ENCODE measurements around the gene NCAM1.

NCAM1 gene

DNA sequence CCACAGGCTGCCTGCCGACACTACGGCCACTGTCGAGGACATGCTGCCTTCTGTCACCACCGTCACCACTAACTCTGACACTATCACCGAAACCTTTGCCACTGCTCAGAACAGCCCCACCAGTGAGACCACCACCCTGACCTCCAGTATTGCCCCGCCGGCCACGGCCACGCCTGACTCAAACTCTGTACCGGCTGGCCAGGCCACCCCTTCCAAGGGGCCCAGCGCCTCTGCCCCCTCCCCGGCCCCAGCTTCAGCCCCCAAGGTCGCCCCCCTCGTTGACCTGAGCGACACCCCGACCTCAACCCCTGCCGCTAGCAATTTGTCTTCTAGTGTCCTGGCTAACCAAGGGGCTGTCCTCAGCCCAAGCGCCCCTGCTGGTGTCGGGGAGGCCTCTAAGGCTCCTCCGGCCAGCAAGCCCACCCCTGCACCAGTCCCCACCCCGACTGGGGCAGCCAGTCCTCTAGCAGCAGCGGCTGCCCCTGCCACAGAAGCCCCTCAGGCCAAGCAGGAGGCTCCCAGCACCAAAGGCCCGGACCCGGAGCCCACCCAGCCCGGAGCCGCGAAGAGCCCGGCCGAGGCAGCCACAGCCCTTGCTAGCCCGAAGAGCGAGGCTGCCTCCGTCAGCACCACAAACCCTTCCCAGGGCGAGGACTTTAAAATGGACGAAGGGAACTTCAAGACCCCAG lies 311.9 kb downstream of the NCAM1 start:
- DNase-seq: no peak

DNA sequence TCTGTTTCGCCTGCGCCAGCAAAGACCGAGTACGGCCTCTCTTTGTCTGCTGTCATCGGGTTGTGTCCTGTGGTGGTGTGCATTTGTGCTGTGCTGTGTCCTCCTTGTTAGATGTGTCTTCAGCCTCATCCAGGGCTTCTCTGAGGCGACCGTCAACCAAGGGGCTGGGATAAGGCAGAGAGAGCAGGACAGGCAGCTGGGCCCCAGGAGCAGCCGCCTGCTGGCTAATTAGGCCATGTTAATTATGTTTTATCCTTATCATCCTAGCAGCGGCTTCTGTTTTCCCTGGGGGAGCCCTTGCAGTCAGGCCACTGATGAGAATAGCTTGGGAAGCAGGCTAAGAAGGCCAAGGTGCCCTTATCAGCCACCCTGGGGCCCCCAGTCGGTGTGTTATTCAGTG lies 312.5 kb downstream of the NCAM1 start:
- no peak for DNase-seq

DNA sequence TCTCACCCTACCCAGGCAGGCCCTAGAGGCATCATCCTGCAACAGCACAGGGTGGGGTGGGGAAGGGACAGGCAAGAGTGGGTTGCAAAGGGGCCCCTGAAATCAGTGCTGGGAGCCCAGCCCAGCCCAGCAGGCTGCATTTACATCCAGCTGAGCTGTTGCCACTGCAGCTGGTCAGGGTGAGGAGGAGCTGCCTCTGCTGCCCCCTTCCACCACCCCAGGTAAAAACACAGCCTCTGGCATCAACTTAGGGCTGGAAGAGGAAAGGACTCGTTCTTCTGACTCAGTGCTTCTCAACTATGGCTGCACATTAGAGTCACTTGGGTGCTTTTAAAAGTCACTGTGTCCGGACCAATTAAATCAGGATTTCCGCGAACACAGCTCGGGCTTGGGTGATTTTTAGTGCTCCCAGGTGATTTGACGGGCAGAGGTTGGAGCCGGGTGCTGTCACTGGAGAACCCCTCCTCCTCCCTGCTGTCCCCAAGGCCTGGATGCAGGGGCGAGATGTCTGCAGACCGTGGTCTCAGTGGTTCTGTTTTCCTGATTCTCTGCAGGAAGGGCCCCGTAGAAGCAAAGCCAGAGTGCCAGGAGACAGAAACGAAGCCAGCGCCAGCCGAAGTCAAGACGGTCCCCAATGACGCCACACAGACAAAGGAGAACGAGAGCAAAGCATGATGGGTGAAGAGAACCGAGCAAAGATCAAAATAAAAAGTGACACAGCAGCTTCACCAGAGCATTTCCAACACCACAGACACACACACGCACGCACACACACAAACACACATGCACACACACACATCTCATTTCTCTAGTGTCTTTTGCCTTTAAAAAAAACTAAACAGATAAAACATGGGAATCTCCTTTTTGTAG lies 313.7 kb downstream of the NCAM1 start:
- peak in 27 of 58 donors; percentile 4 to 52 (median 28) for DNase-seq

DNA sequence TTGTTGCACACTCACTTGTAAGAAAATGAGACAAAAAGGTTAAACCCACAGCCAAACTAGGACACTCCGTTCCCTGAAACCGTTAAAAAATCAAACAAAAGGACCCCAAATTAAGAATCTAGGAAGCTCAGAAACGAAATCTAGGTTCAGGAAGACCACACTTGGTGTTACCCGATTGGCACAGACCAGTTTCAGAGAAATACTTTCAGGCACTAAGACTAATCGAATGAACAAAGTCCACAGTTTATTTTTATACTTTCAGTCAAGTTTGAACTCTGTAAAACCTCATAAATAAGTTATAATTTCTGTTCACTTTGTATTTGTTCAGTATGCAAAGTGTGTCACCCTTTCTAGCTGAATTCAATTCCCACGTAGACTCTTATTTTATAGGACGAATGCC lies 314.4 kb downstream of the NCAM1 start:
- no peak for DNase-seq

DNA sequence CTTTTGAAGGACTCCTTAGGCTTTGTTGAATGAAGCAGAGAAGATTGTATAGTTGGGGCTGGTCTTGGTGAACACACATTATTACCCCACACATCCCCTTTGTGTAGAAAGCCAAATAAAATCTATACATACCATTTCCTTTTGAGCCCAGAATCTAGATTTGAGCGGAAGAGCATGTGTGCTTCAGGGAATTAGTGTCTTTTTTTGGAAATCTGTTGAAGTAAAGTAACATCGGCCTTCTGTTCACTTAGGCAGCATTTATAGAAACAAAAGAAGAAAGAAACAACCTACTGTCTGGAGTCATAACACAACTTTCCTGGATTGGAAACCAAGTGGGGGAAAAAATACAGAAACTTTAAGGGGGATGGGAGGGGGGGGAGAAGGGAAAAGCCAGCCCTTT lies 315.2 kb downstream of the NCAM1 start:
- DNase-seq: no peak

DNA sequence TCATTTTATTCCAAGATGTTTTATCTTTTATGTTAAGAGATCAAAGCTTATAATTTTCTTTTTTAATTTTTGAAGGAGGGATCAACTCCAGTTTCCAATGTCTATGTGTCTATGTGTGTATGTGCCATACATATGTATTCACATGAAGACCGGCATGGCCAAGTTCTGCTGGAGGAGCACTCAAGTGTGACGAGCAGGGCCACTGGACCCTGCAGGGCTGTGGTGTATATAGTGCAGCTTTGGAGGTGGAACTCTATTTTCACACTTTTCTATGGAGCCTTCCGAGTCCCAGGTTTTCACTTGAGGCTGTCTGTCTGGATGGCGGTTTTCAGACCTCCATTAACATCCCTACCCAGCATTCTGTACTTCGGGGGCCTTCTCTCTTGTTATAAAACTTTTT lies 316.7 kb downstream of the NCAM1 start:
- no peak for DNase-seq

DNA sequence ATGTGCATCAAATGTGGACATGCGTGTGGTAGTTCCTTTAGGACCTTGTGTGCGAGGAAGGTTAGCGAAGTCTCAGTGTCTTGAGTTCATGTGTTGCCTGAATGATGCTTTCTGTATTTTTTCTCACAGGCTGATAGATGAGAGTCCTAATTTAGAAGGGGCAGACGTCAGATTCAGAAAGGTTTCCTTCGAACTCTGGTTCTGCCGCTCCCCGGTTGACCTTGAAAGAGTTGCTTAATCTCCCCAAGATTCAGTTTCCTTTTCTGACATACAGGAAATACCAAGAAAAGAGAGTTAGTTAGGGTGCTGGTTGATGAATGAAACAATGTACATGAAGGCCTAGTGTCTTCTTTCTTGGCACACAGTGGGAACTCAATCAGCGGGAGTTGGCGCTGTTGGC lies 317.3 kb downstream of the NCAM1 start:
- DNase-seq: no peak

DNA sequence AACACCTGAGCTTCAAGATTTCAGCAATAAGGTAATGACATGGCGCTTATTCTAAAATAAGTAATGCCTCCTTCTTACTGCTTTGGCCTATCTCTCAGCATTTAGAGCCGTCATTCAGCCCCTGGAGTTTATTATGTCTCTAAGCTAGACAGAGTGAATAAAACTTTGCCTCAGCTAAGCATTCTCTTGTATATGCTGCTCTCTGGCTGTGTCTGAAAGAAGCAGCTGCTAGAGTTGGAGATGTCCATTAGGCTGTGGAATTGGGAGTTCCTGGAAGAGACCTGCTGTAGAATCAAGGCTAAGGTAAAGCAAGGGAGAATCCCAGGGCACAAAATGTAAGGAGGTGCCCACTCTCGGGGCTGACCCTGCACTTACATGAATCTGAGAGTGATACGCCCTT lies 317.7 kb downstream of the NCAM1 start:
- DNase-seq: peak in 5 of 58 donors; percentile 11 to 35 (median 16)

DNA sequence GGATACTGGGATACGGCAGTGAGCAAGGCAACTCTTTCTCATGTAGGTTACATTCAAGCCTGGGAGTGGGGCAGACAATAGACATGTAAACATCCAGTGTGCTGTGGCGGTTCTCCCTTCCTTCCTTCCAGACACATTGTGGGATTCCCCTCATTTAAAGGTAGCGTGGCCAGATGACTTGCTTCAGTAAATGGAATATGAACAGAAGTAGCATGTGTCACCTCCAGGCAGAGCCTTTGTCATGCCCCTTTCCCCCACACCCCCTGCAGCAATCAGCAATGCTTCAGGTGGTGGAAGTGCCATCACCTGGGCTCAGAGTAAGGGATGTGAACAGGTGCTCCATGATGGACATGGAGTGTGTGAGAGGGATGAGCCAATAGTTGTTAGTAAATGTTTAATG lies 318.4 kb downstream of the NCAM1 start:
- DNase-seq: no peak

DNA sequence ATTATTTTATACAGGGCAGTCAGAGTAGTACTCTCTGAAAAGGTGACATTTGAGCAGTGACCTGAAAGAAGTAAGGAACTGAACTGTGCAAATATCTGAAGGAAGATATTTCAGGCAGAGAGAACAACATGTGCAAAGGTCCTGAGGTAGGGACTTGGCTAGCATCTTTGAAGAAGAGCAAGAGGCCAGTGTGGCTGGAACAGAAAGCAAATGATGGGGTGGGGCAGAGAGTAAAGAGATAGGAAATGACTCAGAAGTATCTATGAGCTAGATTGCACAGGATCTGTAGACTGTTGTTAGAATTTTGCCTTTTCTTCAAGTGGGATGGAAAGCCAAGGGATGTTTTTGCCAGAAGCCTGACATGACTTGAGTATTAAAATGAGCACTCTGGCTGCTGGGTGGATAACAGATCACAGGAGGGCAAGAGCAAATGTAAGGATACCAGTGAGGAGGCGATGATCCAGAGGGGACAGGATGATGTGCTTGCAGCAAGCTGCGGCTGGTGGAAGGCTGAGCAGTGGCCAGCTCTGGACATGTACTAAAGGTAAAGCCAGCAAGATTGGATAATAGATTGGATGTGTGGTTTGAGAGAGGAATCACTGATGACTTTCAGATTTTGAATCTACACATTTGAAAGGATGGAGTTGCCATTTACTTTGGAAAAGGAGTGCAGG lies 320.0 kb downstream of the NCAM1 start:
- no peak for DNase-seq

DNA sequence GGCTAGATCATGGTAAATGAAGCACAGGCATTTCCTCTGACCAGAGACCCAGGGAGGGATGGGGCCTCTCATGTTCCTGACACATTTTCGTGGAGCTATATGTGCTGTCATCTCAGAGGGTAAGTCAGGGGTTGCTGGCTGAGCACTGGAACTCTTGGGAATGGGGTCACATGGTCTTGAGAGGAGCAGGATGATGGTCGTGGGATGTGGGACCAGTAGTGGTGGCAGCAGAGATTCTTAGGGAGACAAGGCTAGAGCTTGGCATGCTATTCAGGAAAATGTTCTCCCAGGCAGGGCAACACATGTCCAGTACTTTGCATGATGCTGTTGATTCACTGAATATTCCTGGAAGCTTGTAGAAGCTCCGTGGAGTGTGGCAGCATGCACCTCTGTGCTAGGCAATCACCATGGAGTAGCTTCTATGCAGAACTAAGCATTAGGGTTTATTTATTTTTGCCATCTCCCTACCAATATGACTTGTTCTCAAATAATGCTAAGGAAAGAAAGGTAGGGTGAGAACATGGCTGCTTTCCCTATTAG lies 321.7 kb downstream of the NCAM1 start:
- DNase-seq: no peak

DNA sequence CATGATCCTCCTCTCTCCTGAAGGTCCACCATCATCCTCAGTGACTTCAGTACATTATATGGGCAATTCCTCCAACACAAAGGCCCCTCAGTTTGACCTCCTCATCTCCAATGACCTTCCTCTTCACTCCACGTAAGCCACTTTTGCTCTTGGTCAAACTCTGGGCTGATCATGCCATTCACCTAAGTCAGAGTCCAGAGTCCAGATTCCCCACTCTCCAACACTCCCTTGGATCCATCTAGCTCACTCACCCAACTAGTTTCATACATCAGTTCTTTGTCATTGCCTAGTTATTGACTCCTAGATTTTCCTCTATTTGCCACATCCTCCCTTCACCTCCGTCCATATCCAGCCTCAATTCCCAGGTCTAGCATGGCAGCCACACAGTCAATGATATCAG lies 322.7 kb downstream of the NCAM1 start:
- no peak for DNase-seq

DNA sequence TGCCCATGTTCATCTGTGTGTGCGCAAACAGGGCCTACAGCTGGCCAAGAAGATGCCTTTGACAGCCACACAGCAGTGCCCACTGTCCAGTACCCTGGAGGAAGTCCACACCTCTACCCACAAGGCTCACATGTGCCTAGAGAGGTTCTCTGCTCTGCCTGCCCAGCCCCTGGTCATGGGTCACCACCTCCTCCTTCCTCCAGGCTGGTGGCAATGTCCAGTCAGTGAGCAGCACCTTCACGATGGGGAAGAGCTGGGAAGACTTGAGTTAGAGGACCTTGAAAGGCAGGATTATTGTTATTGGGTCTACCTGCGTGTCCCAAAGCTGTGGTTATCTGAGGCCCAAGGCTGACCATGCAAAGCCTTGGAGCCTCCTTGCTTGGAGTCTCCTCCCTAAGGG lies 324.8 kb downstream of the NCAM1 start:
- DNase-seq: no peak

DNA sequence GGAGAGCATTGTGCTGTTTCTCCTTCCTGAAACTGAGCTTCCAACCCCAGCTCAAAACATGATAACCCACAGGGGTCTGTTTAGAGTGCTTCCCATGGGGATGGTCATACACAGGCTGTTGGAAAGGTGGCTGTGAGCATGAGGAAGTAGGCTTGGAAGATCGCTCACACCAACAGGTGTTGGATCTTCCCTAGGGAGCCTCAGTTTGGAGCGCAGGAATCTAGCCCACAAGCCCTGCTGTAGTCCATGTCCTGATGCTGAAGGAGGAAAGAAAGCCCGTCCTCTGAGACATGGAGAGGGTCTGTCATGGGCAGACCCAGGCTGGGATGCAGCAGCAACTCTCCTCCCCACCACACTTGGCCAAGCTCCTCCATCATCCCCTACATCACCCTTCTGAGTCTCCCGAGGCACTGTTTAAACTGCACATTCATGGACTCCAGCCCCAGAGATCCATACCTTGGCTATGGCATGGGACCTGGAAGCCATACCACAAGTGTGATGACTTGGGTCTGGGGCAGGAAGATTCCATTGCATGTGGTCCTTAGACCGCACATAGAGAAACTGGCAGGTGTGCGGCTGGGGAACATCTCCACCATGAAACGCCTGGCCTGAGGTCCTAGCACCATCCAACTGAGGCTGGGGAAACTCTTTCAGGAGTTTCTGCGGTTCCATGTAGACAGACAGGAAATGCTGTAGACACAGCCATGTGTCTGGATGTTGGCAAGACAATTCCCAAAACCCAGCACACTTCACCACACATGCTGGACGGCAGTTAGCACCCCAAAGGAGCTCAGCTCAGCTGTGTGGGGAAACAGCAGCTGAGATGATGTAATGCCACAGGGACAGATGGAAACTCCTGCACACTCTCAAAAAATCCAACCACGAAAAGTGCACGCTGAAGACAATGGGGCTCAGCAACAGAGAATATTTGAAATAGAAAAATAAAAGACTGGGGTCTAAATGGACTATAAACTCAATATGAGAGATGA lies 325.6 kb downstream of the NCAM1 start:
- peak in 5 of 58 donors; percentile 12 to 54 (median 29) for DNase-seq

DNA sequence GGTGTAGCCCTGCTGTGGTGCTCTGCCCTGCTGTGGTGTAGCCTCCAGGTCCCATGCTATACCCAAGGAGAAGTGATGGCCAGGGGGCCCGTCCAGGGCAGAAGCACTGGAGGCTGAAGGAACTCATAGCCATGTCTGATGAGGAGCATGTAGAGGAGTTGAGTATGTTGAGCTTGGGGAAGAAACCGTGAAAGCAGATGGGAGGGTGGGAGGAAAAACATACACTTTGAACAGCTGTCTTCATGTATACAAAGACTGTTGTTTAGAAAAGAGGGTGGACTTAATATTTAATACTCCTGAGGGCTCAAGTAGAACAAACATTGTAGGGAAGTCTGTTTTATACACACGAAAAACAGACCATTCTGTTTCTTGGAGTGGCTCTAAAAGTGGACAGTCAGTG lies 326.6 kb downstream of the NCAM1 start:
- DNase-seq: no peak

DNA sequence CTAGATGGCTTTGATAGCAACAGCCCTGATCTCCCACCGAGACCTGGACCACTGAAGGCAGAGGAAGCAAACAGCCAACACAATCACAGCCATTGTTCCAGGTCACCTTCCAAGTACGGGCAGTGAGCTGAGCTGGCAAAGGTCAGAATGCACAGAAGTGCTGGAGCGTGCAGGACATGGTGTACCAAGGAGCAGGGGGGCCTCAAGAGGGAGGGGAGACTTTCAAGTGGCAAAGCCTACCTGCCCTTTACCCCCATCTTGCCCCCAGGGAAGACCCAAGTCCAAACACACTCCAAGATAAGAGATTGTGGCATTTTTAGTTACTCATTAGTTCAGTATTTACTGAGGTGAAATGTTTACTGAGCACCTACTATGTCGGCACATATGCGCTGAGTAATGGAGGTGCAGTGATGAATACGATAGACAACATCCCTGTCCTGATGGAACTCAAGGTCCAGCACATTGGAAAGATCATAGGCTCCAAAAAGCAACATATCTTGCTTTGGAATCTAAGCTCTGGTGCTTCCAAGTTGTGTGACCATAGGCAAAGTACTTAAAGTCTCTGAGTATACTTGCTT lies 327.2 kb downstream of the NCAM1 start:
- no peak for DNase-seq

DNA sequence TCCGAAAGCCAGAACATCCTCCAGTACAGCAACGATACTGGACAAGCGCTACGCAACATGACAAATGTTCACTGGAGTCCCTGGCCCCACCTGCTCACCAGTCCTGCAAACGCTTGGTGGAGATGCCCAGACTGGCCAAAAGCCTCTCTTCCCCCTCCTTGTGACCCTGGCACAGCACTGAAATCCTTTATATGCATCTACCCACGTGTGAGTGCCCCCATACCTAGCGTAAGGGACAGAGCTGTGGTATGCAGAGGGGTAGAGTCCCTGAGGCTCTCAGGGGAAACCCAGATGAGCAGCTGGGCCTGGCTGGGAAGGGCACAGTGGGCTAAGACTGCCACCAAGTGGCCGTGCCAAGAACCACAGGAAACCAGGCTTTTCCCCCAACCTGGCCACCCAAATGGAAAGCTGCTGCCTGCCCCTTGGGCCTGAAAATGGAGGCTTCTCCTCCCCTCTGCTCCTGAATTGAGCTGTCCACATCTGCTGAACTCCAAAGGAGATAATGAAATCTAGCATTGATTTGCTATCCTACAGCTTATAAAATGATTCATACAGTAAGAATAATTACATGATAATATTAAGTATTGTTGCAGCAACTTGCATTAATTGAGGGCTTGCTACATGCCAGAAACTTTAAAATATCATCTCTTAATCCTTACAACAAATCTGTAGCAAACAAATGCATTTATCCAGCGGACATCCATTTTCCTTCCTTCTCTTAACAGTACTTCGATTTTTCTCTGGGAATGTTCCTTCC lies 328.4 kb downstream of the NCAM1 start:
- DNase-seq: peak in 53 of 58 donors; percentile 13 to 78 (median 48)

DNA sequence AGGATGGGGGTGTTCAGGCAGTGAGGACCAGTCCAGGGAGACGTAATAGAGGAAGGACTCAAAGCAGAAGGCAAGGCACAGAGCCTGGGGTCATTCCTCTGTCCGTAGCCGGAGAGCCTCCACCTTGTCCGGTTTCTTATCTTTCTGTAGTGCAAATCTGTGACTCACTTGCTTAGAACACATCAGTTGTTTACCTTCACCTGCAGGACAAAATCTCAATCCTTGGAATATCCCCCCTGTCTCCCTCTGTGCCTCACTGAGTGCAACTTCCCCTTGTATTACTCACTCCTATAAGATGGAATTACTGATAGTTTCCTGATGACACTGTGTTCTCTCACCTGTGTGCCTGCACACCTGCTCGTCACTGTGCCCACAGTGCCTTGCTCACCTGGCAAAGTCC lies 332.7 kb downstream of the NCAM1 start:
- no peak for DNase-seq

DNA sequence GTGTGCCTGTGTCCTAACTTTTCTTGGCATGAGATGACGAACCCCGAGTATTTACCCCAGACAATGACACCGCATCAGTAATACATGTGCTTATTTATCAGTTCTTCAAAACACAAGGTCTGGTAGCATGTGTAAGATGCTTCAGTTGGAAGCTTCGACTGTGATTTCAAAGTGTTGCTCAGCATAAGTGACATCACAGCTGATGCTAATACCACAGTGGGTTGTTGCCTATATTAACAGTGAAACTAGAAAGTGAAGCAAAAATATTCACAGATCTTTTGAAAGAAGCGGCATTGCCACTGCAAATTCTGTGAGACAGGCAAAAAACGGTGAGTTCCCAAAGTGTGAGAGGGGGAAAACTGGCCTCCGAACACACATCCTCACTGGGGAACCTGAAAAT lies 334.8 kb downstream of the NCAM1 start:
- no peak for DNase-seq

All from anterior cingulate cortex (tissue), 58 donors.